Panc1 (cell line): Measurements from ENCODE around the gene POLR3B.

Experiments used
- POLR2AphosphoS5 ChIP-seq: IDR thresholded peaks from 2 replicates; pipeline ENCODE4 v1.6.1; 2012; ENCODE audit warnings: mild to moderate bottlenecking, low read depth, low read length, moderate library complexity
- REST ChIP-seq, 2 experiments: IDR thresholded peaks; 2 replicates each; pipeline ENCODE4 v1.6.1; 2011 to 2012; ENCODE audit warnings: low read depth in 2 of 2, control low read depth in 1 of 2, low read length in 1 of 2, mild to moderate bottlenecking in 1 of 2, moderate library complexity in 1 of 2; ENCODE audit not compliant: insufficient read depth in 1 of 2
- SIN3A ChIP-seq: IDR thresholded peaks from 2 replicates; pipeline ENCODE4 v1.6.1; 2012; ENCODE audit warnings: low read depth, mild to moderate bottlenecking, low read length, moderate library complexity, borderline replicate concordance; ENCODE audit not compliant: insufficient read depth
- TF ChIP-seq, protein P1 (sequence below): fragments of 450-650 bp; IDR thresholded peaks from 2 replicates; pipeline ENCODE4 v1.5.1; 2017; ENCODE audit warnings: mild to moderate bottlenecking

- TF ChIP-seq SIN3A (no peak), REST (IDR thresholded peaks at IDR 0.05; ENCODE audit: insufficient read depth in 1 of 2, low read depth in 2 of 2, low read length in 1 of 2) (no peak), POLR2AphosphoS5 (no peak)
- TF ChIP-seq, protein P1, sequence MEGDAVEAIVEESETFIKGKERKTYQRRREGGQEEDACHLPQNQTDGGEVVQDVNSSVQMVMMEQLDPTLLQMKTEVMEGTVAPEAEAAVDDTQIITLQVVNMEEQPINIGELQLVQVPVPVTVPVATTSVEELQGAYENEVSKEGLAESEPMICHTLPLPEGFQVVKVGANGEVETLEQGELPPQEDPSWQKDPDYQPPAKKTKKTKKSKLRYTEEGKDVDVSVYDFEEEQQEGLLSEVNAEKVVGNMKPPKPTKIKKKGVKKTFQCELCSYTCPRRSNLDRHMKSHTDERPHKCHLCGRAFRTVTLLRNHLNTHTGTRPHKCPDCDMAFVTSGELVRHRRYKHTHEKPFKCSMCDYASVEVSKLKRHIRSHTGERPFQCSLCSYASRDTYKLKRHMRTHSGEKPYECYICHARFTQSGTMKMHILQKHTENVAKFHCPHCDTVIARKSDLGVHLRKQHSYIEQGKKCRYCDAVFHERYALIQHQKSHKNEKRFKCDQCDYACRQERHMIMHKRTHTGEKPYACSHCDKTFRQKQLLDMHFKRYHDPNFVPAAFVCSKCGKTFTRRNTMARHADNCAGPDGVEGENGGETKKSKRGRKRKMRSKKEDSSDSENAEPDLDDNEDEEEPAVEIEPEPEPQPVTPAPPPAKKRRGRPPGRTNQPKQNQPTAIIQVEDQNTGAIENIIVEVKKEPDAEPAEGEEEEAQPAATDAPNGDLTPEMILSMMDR = no peak
These were observed 94.8 kb downstream of the POLR3B start for GRCh38 chr12:106452309-106452708.
